ENCODE measurements around the gene SLC25A45. TPM values are rescaled to one million over a fixed set of nuclear protein-coding genes. Genes with fewer than 3 reads are reported as not detected.

Gene SLC25A45
- total RNA-seq, 8 experiments from 2014 or later = 0.11 to 10.0 (median 1.9) TPM

DNA sequence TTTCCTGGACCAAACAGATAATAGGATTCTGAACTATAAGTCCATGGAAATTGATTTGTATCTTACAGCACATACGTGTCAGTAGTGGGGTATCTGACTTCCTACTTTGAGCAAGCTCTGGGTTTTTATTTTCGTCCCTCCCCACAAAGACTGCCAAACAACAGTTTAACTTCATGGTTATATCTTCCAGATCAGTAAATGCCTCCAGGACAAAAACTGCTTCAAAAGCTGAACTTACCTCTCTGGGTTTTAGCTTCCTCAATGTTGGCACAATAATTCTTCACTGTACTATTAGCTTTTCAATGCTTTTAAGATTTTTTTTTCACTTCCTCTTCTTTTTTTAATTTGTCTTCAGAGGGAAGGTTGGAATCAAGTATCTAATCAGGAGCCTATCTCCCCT lies 53.0 kb downstream of the SLC25A45 start:
- 0 to 81% (median 52%) methylated on average over 1 to 2 of the region's 2 CpGs; no CpG with 5 or more reads in 2 of the 10 experiments for WGBS, 10 experiments
- no peak overlapping the region for H3K27ac ChIP-seq
- in situ Hi-C loops (cut with MboI; ENCODE audit: low pct_unique_long_range_greater_than_20kb in 2 of 9, low sequenced_read_pairs in 9 of 9, unreplicated experiment in 9 of 9) = loop anchor here in 3 of 9 experiments (5.0 to 10.0 kb wide), 2 partner anchors 55 to 57 kb away; no protein-coding TSS in a partner anchor
- ATAC-seq (replicated peaks in 6 of 8) = no peak
- H3K4me1 ChIP-seq (replicated peaks in 1 of 2) = peaks cover 2 to 3% of the 10 kb centered on the region in 2 donors
- H3K4me3 ChIP-seq = no peak overlapping the region

- ATAC-seq (replicated peaks in 6 of 8) = no peak
- 60 to 100% (median 94%) methylated on average over 1 to 6 of the region's 8 CpGs; no CpG with 5 or more reads in 3 of the 10 experiments for WGBS, 10 experiments
- no peak overlapping the region for H3K4me3 ChIP-seq
- no peak overlapping the region for H3K27ac ChIP-seq
- in situ Hi-C loops (cut with MboI; ENCODE audit: low pct_unique_long_range_greater_than_20kb in 2 of 9, low sequenced_read_pairs in 9 of 9, unreplicated experiment in 9 of 9) = loop anchor here in 3 of 9 experiments (5.0 to 10.0 kb wide), 2 partner anchors 52 to 55 kb away; no protein-coding TSS in a partner anchor
- H3K4me1 ChIP-seq (replicated peaks in 1 of 2) = peaks cover 2 to 3% of the 10 kb centered on the region in 2 donors
Measured at GRCh38 chr11:65327021-65327420, 55.4 kb downstream of the SLC25A45 start.

DNA sequence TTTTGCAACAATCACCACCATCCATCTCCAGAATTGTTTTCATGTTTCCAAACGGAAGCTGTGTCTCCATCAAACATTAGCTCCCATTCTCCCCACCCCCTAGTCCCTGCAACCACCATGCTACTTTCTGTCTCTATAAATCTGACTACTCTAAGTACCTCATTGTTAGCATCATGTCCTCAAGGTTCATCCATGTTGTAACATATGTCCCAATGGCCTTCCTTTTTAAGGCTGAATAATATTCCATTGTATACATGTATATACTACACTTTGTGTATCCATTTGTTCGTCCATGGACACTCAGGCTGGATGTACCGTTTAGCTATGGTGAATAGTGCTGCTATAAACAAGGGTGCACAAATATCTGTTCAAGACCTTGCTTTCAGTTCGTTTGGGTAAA lies 57.0 kb downstream of the SLC25A45 start:
- WGBS, 10 experiments = 72 to 100% (median 86%) methylated on average over 1 to 4 of the region's 4 CpGs
- in situ Hi-C loops (cut with MboI; ENCODE audit: low pct_unique_long_range_greater_than_20kb in 2 of 9, low sequenced_read_pairs in 9 of 9, unreplicated experiment in 9 of 9) = loop anchor here in 3 of 9 experiments (5.0 to 10.0 kb wide), 2 partner anchors 51 to 53 kb away; no protein-coding TSS in a partner anchor
- Histone ChIP-seq H3K4me1 (replicated peaks in 1 of 2) (peaks cover 2 to 3% of the 10 kb centered on the region in 2 donors), H3K27ac (no peak overlapping the region), H3K4me3 (no peak overlapping the region)
- no peak for ATAC-seq (replicated peaks in 6 of 8)

Other genes starting within 250 kb of the SLC25A45 start
- 10 to 100 TPM; 11.0 to 26.5 (median 18.1) TPM for gene SYVN1, start 248.1 kb downstream of the SLC25A45 start, total RNA-seq
- under 1 TPM in 1 of 8 experiments, not detected in 7; 0.28 TPM for gene SPDYC, start 212.4 kb downstream of the SLC25A45 start, total RNA-seq
- gene CAPN1, start 200.7 kb downstream of the SLC25A45 start, total RNA-seq = 10 to 100 TPM; 32.0 to 79.8 (median 45.3) TPM
- 10 to 100 TPM in 3 of 8 experiments, 1 to 10 TPM in 5; 2.9 to 22.0 (median 6.0) TPM for gene POLA2, start 120.7 kb downstream of the SLC25A45 start, total RNA-seq
- 10 to 100 TPM in 2 of 8 experiments, 1 to 10 TPM in 6; 4.0 to 14.1 (median 5.8) TPM for gene CDC42EP2, start 67.8 kb downstream of the SLC25A45 start, total RNA-seq
- 10 to 100 TPM; 32.0 to 56.1 (median 44.1) TPM for gene DPF2, start 48.8 kb downstream of the SLC25A45 start, total RNA-seq
- gene TIGD3, start 27.9 kb downstream of the SLC25A45 start, total RNA-seq = 1 to 10 TPM in 5 of 8 experiments, under 1 TPM in 2, not detected in 1; 0.28 to 5.8 (median 4.2) TPM
- 10 to 100 TPM in 4 of 8 experiments, 1 to 10 TPM in 4; 3.1 to 28.2 (median 11.0) TPM for gene FRMD8, start 4.0 kb upstream of the SLC25A45 start, total RNA-seq
- gene NEAT1, start 40.2 kb upstream of the SLC25A45 start, total RNA-seq = 1,000 to 10,000 TPM in 2 of 8 experiments, 100 to 1,000 TPM in 1, 10 to 100 TPM in 5; 10.9 to 1,983 (median 59.7) TPM
- gene MALAT1, start 116.4 kb upstream of the SLC25A45 start, total RNA-seq = over 10,000 TPM in 4 of 8 experiments, 1,000 to 10,000 TPM in 4; 4,364 to 49,781 (median 11,043) TPM
- gene SCYL1, start 142.4 kb upstream of the SLC25A45 start, total RNA-seq = 100 to 1,000 TPM in 1 of 8 experiments, 10 to 100 TPM in 7; 39.2 to 119 (median 57.7) TPM
- gene LTBP3, start 175.7 kb upstream of the SLC25A45 start, total RNA-seq = 10 to 100 TPM in 4 of 8 experiments, 1 to 10 TPM in 4; 1.5 to 69.9 (median 25.5) TPM
- gene ZNRD2, start 187.8 kb upstream of the SLC25A45 start, total RNA-seq = 10 to 100 TPM; 37.4 to 74.2 (median 55.0) TPM
- gene FAM89B, start 189.9 kb upstream of the SLC25A45 start, total RNA-seq = 10 to 100 TPM; 18.6 to 63.4 (median 28.8) TPM
- gene EHBP1L1, start 193.4 kb upstream of the SLC25A45 start, total RNA-seq = 10 to 100 TPM in 3 of 8 experiments, 1 to 10 TPM in 5; 1.5 to 44.6 (median 5.5) TPM
- gene KCNK7, start 213.2 kb upstream of the SLC25A45 start, total RNA-seq = 1 to 10 TPM in 2 of 8 experiments, under 1 TPM in 5, not detected in 1; 0.18 to 1.9 (median 0.38) TPM
- 10 to 100 TPM in 7 of 8 experiments, 1 to 10 TPM in 1; 7.3 to 33.0 (median 15.9) TPM for gene MAP3K11, start 231.6 kb upstream of the SLC25A45 start, total RNA-seq
- gene PCNX3, start 233.1 kb upstream of the SLC25A45 start, total RNA-seq = 10 to 100 TPM; 12.0 to 52.7 (median 19.5) TPM

Measured in motor neuron (in vitro differentiated cells).